T follicular helper cell (primary cell): Measurements from ENCODE around the gene SETD3.

Experiments
- DNase-seq: peaks from one replicate; pipeline ENCODE4 v3.0.0-alpha.2; 2020; ENCODE audit warnings: low read depth

The SETD3 gene

DNA sequence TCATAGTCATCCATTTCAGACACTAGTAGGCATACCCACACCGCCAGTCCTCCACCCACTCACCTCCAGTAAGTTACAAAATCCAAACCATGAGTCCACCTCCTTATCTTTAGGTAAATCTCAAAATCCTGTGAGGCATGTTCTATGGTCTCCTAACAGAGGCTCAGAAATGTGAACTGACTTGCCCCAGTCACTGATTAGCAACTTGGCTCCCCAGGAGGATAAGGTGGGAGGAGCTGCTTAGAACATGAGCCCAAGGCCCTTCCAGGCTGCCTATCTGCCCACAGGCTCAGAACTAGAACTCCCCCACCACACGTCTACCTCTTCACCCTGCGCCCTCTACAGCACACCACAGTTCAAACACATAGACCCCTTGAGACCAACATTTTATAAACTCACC lies 19.9 kb downstream of the SETD3 start:
- DNase-seq: no peak

DNA sequence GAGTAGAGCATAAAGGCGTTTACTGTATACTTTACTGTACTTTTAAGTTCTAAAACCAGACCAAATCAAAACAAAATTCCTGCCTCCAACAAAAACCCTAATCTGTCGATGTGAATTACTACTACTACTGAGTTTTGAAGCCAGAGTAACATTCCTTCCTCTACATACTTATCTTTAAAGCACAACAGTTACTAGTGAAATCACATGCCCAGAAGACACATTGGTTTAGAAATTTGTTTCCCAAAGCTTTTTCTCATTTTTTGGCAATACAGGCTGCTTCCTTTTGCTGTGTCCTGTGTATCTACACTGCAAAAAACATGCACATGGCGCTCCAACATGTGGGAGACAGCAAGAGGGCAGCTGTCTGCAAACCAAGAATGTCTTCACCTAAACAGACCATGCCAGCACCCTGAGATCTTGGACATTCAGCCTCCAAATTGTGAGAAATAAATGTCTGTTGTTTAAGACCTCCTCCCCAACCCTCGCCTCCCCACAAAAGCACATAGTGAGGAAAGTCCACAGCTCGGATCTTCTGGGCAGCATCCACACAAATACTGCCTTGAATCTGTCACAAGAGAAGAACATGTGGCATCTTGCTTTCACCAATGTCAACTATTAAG lies 21.1 kb downstream of the SETD3 start:
- DNase-seq: no peak

DNA sequence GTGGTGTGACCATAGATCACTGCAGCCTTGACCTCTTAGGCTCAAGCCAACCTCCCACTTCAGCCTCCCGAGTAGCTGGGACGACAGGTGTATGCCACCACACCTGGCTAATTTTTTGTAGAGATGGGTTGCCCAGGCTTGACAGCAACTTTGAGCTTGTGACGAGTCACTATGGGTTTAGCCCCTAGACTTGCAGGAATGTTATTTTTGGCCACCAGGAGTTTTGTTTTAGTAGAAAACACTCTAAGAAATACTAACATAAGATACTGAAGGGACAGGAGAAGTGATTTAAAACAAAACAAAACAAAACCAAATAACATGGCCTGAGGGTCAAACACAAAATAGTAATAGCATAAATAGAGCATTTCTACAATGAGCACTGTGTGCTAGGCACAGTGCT lies 26.4 kb downstream of the SETD3 start:
- DNase-seq: no peak

DNA sequence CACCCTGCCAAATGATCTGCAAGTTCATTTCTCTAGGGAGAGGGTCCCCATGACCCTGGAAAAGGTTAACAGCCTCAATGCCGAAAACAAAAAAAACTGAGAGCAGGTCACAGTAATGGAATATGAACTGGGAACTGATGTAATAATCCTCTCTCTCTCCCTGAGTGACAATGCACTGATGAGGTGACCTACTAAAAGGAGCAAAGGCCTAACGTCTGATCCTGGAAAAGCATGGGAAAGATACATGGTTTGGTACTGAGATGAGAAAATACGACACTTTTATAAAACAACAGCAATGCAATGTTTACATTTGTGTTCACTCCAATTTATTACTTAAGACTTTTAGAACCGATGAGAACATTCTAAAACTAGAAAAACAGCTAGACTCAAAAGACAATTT lies 27.7 kb downstream of the SETD3 start:
- DNase-seq: no peak

DNA sequence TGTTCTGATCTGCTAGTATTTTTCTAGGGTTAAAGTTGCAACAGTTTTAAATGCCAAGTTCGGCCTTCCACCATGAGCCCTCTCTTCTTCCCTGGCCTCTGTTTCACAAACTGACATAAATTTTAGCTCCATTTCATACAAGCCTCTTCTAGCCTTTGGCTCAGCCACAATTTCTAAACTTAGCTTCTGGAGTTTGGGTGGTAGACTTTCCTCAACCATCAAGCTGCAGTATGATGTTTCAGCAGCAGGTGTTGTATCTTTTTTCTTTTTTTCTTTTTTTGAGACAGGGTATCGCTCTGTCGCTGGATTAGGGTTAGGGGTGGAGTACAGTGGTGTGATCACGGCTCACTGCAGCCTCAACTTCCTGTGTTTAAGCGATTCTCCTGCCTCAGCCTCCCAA lies 29.4 kb downstream of the SETD3 start:
- DNase-seq: no peak

DNA sequence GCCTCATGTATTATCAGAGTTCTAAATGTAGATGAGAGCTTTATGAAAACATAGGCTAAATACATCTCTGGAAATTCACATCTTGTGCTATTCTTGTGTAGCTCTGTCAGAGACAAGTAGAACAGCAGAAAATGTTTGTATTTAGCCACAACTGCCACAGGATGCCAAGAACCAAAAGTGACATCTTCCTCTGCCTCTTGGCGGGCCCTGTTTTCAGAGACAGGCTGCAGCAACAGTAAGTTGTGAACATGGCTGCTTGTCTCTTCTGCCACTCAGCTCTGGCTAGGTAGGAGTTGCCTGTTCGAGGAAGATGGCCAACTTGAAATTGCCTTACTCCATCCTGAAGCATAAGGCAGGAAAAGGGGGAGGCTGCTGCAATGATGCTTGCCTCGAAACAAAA lies 30.4 kb downstream of the SETD3 start:
- no peak for DNase-seq

DNA sequence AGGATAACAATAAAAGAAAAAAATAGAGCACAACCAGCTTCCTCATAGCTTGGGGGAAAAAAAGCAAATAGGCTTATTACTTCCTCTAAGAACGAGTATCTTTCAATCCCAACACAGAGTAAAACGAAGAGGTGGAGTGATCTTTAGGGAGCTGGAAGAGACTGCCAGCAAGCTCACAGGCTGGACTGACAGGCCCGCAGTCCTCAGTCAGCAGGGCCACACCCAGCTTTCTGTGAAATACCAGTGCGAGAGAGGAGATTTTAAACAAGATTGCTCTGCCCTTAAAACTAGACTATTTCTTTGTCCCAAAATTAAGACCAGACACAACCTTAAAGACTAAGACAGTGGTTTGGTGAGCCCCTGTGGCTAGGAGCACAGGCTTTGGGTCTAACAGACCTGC lies 32.9 kb downstream of the SETD3 start:
- no peak for DNase-seq

DNA sequence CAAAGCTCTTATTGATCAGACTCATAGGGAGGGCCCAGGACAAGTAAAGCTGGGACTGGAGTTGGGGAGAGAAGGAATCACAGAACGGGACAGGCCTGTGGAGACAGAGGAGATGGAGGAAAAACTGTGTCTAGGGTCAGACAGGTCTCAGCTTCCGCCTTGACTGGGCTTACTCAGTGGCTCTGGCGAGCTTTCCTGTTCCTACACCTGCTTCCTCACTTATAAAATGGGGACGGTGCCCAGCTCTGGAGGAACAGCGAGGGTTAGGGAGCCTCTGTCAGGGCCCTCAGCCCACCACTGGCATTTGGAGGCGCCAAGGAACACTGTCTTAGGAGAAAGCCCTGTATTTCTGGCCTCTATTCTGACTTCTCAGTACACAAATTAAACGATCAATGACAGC lies 34.7 kb downstream of the SETD3 start:
- no peak for DNase-seq

DNA sequence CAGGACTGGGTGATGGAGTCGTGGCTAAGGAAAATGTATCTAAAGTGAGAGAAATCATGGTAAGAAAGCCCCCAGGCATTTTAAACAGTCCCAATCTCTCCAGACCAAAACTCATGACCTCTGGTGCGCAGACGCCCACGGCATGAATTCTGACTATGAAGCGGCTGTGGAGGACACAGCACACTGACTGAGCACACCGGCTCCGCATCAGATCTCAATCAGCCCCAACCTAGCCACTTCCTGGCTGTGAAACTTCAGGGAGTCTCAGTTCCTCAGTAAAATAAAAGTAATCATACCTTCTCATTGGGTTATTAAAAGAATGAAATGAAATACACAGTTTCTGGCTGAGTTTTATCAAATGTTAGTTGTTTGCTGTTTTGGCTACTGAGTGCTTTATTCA lies 38.7 kb downstream of the SETD3 start:
- no peak for DNase-seq

DNA sequence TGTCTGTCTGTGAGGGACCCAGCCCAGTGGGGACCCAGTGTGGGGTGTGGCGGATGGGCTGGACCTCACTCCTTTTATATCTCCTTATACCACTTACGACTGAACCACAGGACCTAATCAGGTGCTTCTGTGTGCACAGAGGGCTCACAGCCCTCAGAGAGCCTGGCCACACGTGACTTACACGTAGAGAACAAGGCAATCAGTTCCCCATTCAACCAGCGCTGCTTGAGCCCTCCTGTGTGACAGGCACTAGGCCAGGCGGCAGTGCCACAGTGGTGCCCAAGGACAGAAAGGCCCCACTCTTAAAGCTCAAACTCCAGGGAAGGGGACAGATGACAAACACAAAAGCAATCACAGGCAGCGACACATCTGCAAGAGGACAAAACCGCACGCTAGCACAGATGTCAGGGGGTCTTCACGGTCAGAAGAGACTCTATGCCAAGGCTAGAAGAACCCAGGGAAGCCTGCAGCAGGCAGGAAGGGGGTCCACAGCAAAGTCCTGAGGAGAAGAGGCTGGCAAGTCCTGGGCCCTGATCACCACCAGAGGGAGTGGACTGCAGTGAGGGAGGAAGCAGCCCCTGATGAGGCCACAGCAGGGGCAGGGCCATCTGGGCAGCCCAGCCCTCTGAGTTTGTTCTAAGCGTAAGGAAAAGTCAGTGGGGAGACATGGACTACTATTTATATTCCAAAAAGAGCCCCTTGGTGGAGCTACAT lies 39.3 kb downstream of the SETD3 start:
- DNase-seq: no peak

DNA sequence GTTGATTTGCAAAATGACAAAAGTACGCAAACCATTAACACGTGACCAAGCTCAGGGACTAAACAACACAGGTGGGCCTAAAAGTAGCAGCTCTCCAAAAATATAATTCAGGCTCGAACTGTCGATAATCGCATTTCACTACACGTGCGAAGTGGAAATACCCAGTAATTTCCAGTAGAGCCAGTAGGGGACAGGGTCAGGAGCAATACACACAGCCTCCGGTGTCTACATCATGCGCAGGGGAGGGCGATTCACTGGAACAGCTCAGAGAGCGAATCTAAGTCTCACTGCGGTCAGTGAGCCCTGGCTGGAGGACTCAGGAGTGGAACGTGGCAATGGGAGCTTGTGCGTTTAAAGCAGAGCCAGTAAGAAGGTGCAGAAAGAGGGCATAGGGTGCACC lies 40.4 kb downstream of the SETD3 start:
- no peak for DNase-seq

DNA sequence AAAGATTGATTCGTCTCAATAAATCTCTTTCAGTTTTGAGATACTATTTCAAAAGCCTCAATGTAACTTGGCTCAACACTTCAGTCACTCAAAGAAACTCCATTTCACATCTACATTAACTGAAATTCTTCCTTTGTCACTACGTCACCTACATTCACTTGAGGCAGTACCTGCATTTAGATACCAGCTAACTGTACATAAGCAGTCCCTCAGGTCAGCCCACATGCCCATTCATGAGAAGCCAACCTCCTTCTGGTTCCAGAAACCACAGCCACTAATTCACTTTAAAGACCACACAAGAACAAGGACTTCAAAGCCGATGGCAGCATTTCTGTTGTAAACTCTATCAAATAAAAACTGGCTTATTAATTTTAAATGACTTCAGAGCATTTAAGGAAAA lies 43.0 kb downstream of the SETD3 start:
- no peak for DNase-seq

DNA sequence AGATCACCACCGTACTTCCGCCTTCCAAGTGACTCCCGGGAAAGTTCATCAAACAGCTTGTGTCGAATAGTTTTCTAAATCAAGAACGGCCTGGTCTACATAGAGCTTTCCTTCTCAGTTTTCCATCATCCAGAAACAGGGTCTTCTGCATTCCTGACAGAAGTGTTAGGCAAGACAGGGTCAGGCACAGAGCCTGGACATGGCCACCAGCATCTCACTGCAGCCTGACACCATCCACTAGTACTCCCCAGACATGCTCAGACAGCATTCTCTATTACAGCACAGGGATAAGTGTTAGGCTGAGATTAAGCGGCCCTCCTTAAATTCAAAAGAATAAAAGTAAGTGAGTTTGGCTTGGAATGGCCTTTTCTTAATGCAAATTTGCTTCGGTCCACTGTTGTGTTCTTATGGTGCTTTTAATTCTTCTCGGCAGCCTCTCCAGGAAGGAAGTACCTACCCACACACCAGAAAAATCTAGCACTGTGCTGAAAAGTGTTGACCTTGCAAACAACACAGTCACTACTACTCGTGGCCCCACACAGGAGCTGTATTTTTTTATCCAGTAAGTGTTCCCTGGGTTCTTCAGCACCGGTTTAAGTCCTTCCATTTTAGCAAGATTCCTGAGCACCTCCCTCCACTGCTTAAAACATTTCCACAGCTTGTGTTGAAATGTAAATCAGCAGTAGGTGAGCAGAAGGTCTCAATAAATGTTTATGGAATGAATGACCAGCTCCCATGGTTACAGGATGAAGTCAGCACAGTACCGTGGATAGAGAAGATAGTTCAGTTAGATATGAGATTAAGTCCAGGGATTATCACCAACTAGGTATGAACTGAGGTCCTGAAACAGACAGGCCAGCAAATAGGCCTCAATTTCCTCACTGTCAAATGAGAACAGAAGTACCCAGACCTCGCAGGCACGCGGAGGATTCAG lies 44.1 kb downstream of the SETD3 start:
- DNase-seq: no peak

DNA sequence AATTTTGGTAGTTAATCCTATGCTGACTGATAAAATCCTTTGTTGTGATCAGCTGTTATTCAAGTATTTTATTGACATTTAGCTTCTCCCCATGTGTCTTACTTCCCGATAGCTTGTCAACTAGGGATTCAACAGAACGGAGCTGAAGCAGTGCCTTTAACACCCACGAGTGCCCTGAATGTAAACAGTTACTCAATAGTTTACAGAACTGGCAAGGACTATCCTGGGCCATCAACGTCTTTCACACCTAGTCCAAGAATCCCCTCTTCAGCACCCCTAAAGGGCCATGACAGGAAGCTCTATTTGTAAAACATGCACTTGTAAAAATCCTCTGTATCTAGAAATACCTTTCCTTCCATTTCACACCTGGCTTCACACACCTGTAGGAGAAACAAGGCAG lies 45.3 kb downstream of the SETD3 start:
- DNase-seq: no peak

DNA sequence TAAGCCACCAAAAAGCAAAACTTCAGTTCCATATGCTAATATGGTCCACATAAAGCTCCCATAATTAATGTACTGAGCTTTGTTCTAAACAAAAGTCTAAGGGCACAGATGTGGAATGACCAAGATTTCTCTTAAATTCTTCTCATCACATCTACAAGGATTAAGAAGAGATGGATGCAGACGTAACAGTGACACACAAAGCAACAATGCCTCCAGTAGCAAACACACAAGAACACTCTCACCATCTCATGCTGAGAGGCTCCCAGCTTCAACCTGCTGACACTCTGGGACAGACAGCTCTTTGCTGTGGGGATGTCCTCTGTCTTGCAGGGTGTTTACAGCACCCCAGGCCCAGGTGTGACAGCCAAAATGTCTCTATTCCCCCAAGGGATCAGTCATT lies 48.2 kb downstream of the SETD3 start:
- DNase-seq: no peak

DNA sequence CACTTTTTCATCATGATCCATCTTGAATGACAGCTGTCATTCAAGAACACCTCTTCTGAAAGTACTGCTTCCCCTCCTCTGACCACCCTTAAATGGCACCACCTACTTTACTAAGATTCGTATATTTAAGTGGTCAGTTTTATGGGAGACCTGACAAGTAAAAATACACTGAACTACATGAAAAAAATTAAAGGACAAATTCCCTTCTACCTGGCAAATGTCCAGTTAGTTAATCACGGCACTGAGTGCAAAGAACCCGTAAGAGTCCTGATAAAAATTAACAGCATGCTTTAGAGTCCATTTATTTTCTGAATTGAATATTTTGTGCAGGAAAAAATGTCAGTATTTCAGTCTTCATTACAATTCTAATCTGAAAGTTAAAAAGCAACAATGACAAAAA lies 48.7 kb downstream of the SETD3 start:
- DNase-seq: no peak

DNA sequence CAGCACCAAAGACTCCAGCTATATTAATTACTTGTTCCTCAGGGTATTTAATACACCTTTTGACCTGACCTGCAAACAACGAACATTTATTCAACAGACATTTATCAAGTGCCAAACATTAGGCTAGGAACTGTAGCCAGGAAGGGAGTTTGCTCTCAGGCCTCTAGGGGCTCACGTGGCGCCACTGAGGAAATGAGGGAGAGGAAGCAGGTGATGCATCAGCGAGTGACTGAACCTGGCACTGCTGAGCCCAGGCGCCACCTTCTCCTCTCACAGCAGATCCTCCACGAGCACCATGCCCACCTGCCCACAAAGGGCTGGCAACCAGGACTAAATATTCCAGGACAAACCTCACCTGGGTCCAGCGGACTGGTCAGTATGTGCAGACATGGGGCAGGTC lies 50.2 kb downstream of the SETD3 start:
- DNase-seq: peak; percentile 10

DNA sequence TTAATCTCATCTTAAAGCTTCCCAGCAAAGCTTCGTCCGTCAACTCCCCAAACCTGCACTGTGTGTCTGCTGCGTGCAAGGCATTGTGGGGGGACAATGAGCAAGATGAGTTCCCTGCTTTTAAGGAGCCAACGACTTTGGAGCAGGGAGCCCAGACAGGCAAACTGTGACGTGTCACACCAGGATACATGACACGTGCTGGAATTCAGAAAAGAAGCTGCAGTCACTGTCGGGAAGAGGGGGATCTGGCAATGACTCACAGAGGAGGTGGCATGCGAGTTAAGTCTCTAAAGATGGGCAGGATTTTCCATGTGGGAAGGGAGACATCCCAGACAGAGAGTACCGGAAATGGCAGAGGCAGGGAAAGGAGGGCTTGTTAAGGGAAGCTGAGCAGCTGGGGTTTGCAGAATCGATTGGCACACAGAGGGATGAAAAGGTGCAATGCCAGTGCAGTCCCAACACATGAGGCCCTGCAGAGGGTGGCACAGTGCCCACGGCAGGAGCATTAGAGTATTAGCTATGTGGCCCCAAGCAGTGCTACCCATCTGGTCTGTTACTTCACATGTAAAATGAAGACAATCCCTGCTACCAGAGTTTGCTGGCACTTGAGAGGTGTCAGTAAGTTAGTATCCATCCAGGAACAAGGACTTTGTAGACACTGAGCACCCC lies 52.9 kb downstream of the SETD3 start:
- no peak for DNase-seq

DNA sequence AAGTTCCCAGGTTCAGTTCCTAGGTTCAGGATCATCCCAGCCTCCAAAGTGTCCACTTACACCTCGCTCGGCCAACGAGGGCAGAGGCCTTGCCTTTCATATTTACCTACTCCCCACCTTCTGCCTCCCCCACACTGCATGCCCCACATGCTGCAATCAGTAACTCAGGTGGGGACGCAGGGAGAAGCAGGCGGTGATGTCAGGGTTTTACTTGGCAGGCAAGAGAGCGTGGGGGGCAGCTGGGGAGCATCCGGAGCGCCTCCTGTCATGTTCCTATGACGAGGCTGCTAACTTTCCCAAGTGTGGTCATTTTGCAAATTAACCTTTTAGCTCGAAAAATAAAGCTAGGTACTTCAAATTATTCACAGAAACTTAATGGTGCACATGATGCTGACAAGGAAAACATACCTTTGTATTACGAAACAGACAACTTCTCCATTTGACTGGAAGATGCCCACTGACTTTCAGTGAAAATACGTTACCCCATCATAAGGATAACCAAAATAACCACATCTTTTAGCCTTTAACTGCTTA lies 53.8 kb downstream of the SETD3 start:
- DNase-seq: no peak

DNA sequence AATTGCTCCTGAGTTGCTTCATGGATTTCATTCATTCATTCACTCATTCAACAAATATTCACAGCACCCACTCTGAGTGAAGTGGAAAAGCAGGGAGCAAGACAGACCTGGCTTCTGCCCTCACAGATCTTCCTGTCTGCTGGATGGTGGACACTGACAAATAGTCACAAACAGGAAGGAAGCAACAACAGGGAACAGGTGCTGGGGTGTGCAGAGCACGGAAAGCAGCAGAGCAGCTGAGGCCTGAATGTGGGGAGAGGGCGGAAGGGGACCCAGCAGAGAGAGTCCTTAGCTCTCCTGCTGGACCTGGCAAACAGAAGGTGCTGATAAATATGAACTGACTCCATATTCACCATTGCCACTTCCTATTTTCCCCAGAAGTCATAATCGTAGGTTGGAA lies 54.4 kb downstream of the SETD3 start:
- no peak for DNase-seq

DNA sequence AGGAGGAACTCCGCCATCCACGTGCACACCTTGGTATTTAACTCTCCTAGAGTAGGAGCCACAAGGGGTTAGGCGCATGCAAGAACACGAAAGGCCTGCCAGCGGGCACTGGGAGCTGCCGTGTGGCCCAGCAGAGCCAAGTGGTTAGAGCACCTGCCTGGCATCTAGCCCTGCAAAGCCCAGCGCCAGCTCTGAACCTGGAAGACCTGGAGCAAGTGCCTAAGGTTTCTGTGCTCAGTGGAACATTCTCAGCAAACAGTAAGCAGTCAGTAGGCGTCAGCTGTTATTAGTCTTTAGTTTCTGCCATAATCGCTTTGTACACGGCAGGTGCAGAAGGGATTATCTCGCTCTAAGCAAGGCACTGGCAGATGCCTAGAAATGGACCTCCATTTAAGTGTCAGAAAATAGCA lies 55.4 kb downstream of the SETD3 start:
- DNase-seq: no peak

DNA sequence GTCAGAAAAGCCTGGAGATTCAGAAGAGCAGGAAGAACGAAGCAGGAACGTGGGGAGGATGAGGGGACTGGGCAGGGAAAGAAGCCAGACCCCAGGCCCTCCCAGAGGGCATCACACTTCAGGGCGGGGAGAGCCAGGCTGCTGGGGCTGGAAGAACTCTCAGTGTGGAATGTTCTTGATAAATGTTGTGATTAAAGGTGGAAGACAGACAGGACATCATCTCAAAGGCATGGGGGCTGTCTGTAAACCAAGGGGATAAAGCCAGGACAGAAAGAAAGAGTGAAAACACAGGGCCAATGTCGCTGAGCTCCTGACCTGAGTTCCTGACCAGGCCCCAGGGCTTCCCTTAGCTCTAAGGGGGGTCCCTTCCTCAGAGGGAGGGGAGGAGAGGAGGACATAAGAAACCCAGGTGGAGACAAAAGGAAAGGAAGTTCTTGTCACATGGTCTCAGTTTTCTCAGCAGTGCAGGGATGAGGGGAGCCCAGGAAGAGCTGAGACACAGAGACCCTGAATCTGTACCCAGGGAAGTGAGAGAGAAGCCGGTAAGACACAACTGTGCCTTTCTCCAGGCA lies 56.3 kb downstream of the SETD3 start:
- no peak for DNase-seq
